Activated CD4-positive, alpha-beta T cell treated with anti-CD3 and anti-CD28 coated beads, Interleukin-2, amount 10 ng/mL, durations not matched to agents 7 days and 5 days (primary cell): ENCODE data around the gene FAM83E. TPM values are rescaled to one million over a fixed set of nuclear protein-coding genes. Genes with fewer than 3 reads are reported as not detected.

ENCODE experiments used
- CTCF ChIA-PET: fragments of 350-600 bp; sonication (Branson Sonifier 250); formaldehyde crosslinking; loops from one replicate; lab custom pipeline; 2021; ENCODE audit warnings: antibody characterized with exemption; lab: Charles Lee
- POLR2A ChIA-PET: fragments of 350-600 bp; sonication (Branson Sonifier 250); formaldehyde crosslinking; loops from one replicate; lab custom pipeline; 2021; ENCODE audit warnings: antibody characterized with exemption; lab: Charles Lee
- DNase-seq: peaks from one replicate; pipeline ENCODE4 v3.0.0-alpha.2; 2020
- H3K27ac Mint-ChIP-seq: one replicate; pipeline ENCODE4 v1.8.0; 2021; ENCODE audit warnings: mild to moderate bottlenecking, moderate library complexity, mixed read lengths
- H3K27me3 Mint-ChIP-seq: one replicate; pipeline ENCODE4 v1.8.0; 2021; ENCODE audit warnings: mixed read lengths
- H3K36me3 Mint-ChIP-seq: one replicate; pipeline ENCODE4 v1.8.0; 2021; ENCODE audit warnings: low read depth, mixed read lengths
- H3K4me1 Mint-ChIP-seq: one replicate; pipeline ENCODE4 v1.8.0; 2021; ENCODE audit warnings: mixed read lengths
- H3K4me3 Mint-ChIP-seq: one replicate; pipeline ENCODE4 v1.8.0; 2021; ENCODE audit warnings: mild to moderate bottlenecking, moderate library complexity, mixed read lengths
- H3K9me3 Mint-ChIP-seq: one replicate; pipeline ENCODE4 v1.8.0; 2021; ENCODE audit warnings: mixed read lengths
- total RNA-seq, 2 experiments: library from RNA; stranded (reverse); gene quantifications; one replicate each; pipeline ENCODE4 v1.2.3, GENCODE V29; 2021

The FAM83E gene
- total RNA-seq, 2 experiments from 2014 or later = 2.5 TPM

- ChIA-PET CTCF (interaction anchor here (0.6 to 1.8 kb wide), 6 partner anchors 10 to 467 kb away, joined by 3 to 8 read pairs (median 4); no protein-coding TSS in a partner anchor), POLR2A (interaction anchor here (0.8 to 1.0 kb wide), 3 partner anchors 11 to 127 kb away, joined by 3 to 4 read pairs (median 4); no protein-coding TSS in a partner anchor)
- Mint-ChIP-seq H3K4me3 (peak overlapping the region; percentile 98), H3K9me3 (no peaks in the 10 kb centered on the region), H3K36me3 (peaks cover 51% of the 10 kb centered on the region), H3K4me1 (peaks cover 57% of the 10 kb centered on the region), H3K27me3 (no peaks in the 10 kb centered on the region), H3K27ac (peak overlapping the region; percentile 99)
- DNase-seq = no peak
These were observed 5.1 kb upstream of the FAM83E start for GRCh38 chr19:48619692-48620585.

- H3K4me3 Mint-ChIP-seq = peak within 1 kb of the TSS; percentile 98
- peak; percentile 97 for DNase-seq
- peaks cover 49% of the 10 kb centered on the region for H3K4me1 Mint-ChIP-seq
- POLR2A ChIA-PET = interaction anchor here (0.8 to 1.0 kb wide), 4 partner anchors 10 to 126 kb away, joined by 3 to 4 read pairs (median 4); no protein-coding TSS in a partner anchor
- CTCF ChIA-PET = interaction anchor here (1.0 to 1.2 kb wide), 4 partner anchors 10 to 285 kb away, joined by 4 to 8 read pairs (median 6); no protein-coding TSS in a partner anchor
- peaks cover 54% of the 10 kb centered on the region for H3K36me3 Mint-ChIP-seq
- no peaks in the 10 kb centered on the region for H3K9me3 Mint-ChIP-seq
- H3K27ac Mint-ChIP-seq = peak within 1 kb of the TSS; percentile 99
- no peaks in the 10 kb centered on the region for H3K27me3 Mint-ChIP-seq
These were observed 4.2 kb upstream of the FAM83E start, which contains the start of the genes RPL18 and SPHK2 for GRCh38 chr19:48618916-48619691. Gene RPL18, minus strand, starts transcription at chr19:48619178. Its CDS starts 35 bp downstream, at chr19:48619143. Gene SPHK2, plus strand, starts transcription at chr19:48619506. Its CDS starts 1,009 bp downstream, at chr19:48620515.

DNA sequence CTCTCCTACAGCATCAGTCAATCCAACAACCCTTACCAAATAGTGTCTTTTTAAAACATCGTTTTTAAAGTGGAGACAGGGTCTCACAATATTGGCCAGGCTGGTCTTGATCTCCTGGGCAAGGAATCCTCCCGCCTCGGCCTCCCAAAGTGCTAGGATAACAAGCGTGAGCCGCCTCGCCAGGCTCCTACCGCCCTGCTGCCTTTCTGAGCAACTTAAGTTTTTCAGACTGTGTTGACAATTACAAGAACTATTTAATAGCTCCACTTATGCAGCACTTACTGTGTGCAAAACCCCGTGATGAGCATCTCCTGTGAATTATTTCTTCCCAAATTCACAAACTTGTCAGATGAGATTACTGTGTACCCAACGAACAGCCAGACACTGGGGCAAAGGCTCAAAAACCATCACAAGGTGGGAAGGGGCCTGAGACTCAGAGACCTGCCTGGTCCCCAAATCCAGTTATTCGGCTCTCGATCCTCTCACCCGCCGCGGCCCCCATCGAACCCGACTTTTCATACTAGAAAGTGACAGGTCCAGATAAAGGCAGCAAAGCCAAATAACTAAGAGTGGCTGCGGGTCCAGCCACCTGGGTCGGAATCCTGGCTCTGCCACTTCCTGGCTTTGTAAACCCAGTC, 3.5 kb upstream of the FAM83E start:
- peak; percentile 44 for DNase-seq
- H3K27me3 Mint-ChIP-seq = no peaks in the 10 kb centered on the region
- no peaks in the 10 kb centered on the region for H3K9me3 Mint-ChIP-seq
- H3K4me3 Mint-ChIP-seq = peak overlapping the region; percentile 98
- H3K4me1 Mint-ChIP-seq = peaks cover 42% of the 10 kb centered on the region
- H3K27ac Mint-ChIP-seq = peak overlapping the region; percentile 99
- ChIA-PET POLR2A (interaction anchor here (1.0 kb wide), 1 partner anchor 105 kb away, joined by 3 read pairs; no protein-coding TSS in a partner anchor), CTCF (interaction anchor here (1.0 to 2.5 kb wide), 5 partner anchors 9 to 293 kb away, joined by 3 to 8 read pairs (median 8); no protein-coding TSS in a partner anchor)
- H3K36me3 Mint-ChIP-seq = peaks cover 48% of the 10 kb centered on the region

DNA sequence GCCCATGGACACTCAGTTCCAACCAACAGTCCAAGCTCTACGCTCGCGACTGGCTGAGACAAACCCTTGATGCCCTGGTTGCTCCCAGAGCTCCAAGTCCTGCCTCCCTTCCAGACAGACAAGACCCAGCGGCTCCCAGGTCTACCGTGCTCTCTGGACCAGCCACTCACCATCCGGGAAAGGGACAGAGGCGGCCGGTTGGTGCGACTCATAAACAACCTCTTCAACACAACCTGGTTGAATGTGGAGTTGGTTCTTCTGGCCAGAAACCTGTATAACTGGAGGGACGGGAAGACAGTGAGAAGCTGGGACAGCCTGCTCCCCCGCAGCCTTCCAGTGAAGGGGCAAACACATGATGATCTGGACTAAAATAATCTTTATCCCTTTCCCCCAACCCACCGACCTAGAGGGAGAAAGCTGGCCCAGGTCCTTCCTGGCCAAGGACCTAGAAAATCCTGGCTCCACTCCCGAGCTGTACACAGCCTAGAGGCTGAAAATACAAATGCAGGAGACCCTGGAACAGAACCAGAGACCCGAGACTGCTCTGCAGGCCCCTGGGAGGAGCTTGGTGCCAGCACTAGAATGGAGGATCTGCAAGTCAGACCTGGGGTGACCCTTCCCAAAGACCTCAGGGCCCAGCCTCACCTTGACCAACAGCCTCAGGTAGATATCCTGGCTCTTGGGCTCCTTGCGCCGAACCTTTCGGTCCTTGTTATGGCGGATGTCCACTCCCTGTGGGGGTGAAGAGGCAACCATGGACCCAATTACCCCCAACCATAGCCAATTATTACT, 2.5 kb upstream of the FAM83E start:
- Mint-ChIP-seq H3K36me3 (peaks cover 44% of the 10 kb centered on the region), H3K4me1 (peaks cover 38% of the 10 kb centered on the region), H3K4me3 (peak overlapping the region; percentile 98), H3K9me3 (no peaks in the 10 kb centered on the region), H3K27me3 (no peaks in the 10 kb centered on the region), H3K27ac (peak overlapping the region; percentile 99)
- POLR2A ChIA-PET = no interaction called here
- CTCF ChIA-PET = interaction anchor here (0.9 to 2.5 kb wide), 6 partner anchors 9 to 294 kb away, joined by 3 to 14 read pairs (median 5); no protein-coding TSS in a partner anchor
- DNase-seq = no peak

GRCh38 chr19:48616491-48617056, 1.7 kb upstream of the FAM83E start:
- no peak for DNase-seq
- POLR2A ChIA-PET = no interaction called here
- Mint-ChIP-seq H3K27me3 (no peaks in the 10 kb centered on the region), H3K4me1 (peaks cover 34% of the 10 kb centered on the region), H3K9me3 (no peaks in the 10 kb centered on the region), H3K27ac (peak overlapping the region; percentile 36), H3K36me3 (peaks cover 42% of the 10 kb centered on the region), H3K4me3 (peak overlapping the region; percentile 98)
- CTCF ChIA-PET = interaction anchor here (0.6 to 2.5 kb wide), 5 partner anchors 8 to 111 kb away, joined by 3 to 14 read pairs (median 5); no protein-coding TSS in a partner anchor

- peak overlapping the region; percentile 34 for H3K27ac Mint-ChIP-seq
- ChIA-PET POLR2A (no interaction called here), CTCF (interaction anchor here (1.6 to 2.5 kb wide), 2 partner anchors 27 to 32 kb away, joined by 4 to 8 read pairs; no protein-coding TSS in a partner anchor)
- H3K36me3 Mint-ChIP-seq = peaks cover 42% of the 10 kb centered on the region
- H3K4me3 Mint-ChIP-seq = peak overlapping the region; percentile 98
- no peak for DNase-seq
- no peaks in the 10 kb centered on the region for H3K27me3 Mint-ChIP-seq
- no peaks in the 10 kb centered on the region for H3K9me3 Mint-ChIP-seq
- H3K4me1 Mint-ChIP-seq = peaks cover 31% of the 10 kb centered on the region
These were observed 1.2 kb upstream of the FAM83E start for GRCh38 chr19:48616041-48616436.

- Mint-ChIP-seq H3K27me3 (no peaks in the 10 kb centered on the region), H3K4me3 (no peak overlapping the region), H3K27ac (peak overlapping the region; percentile 46), H3K9me3 (no peaks in the 10 kb centered on the region), H3K4me1 (peaks cover 31% of the 10 kb centered on the region), H3K36me3 (peaks cover 42% of the 10 kb centered on the region)
- ChIA-PET POLR2A (no interaction called here), CTCF (interaction anchor here (1.6 to 2.5 kb wide), 2 partner anchors 27 to 31 kb away, joined by 4 to 8 read pairs; no protein-coding TSS in a partner anchor)
- DNase-seq = no peak
These were observed 560 bp upstream of the FAM83E start for GRCh38 chr19:48615231-48616040.

GRCh38 chr19:48613852-48614435, 932 bp downstream of the FAM83E start:
- Mint-ChIP-seq H3K36me3 (peaks cover 38% of the 10 kb centered on the region), H3K4me1 (peaks cover 22% of the 10 kb centered on the region), H3K9me3 (no peaks in the 10 kb centered on the region), H3K27ac (no peak overlapping the region), H3K27me3 (no peaks in the 10 kb centered on the region), H3K4me3 (no peak overlapping the region)
- CTCF ChIA-PET = no interaction called here
- DNase-seq = no peak
- POLR2A ChIA-PET = no interaction called here

DNA sequence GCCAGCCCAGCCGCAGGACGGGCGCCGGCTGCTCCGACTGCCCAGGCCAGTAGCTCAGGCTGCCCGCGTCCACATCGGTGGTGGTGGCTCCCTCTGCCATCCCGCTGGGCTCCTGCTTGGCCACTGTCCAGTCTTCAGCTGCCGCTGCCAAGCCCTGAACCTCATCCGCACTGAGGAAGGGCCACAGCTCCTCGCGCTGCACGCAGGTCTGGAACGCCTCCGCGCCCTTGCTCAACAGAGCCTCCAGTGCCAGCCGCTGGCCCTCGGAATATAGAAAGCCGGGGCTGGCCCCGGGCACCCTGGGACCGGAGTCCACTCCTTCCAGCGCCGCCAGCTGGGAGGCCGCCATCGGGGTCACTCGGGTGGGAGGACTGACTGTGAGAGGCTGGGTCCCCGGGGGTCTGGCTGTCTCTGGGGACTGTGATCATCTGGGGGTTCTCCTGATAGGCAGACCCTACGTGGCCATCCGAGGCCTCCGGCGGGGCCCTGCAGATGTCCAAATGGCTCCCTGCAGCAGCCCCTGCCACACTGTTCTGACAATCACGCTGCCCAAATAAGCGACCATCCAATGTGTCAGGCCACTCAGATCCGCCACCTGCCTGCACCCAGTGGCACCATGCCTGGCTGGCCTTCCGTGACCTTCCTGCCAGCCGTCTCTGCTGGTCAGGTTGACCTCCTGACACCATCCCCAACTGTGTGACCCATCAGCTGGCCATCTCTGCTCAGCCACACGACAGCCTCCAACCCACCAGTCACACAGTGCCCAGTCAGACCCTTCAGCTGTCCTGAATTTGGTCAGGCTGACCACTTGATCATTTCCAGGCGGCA, 1.6 kb downstream of the FAM83E start:
- Mint-ChIP-seq H3K4me1 (peaks cover 23% of the 10 kb centered on the region), H3K9me3 (no peaks in the 10 kb centered on the region), H3K27ac (no peak overlapping the region), H3K27me3 (no peaks in the 10 kb centered on the region), H3K36me3 (peaks cover 31% of the 10 kb centered on the region), H3K4me3 (no peak overlapping the region)
- CTCF ChIA-PET = no interaction called here
- no peak for DNase-seq
- POLR2A ChIA-PET = no interaction called here

GRCh38 chr19:48611872-48612271, 3.0 kb downstream of the FAM83E start:
- Mint-ChIP-seq H3K4me3 (no peak overlapping the region), H3K27ac (no peak overlapping the region), H3K4me1 (peaks cover 16% of the 10 kb centered on the region), H3K27me3 (no peaks in the 10 kb centered on the region), H3K9me3 (no peaks in the 10 kb centered on the region), H3K36me3 (peaks cover 18% of the 10 kb centered on the region)
- POLR2A ChIA-PET = no interaction called here
- no peak for DNase-seq
- CTCF ChIA-PET = no interaction called here
